Neural progenitor cell (in vitro differentiated cells): ENCODE measurements around the gene RALGAPB. TPM values are rescaled to one million over a fixed set of nuclear protein-coding genes. Genes with fewer than 3 reads are reported as not detected.

Source experiments
- DNase-seq: peaks from one replicate; pipeline ENCODE4 v3.0.0-alpha.2; 2016; ENCODE audit warnings: low spot score
- H2AFZ ChIP-seq: fragments of 200-600 bp; sonication (generic); replicated peaks from 2 replicates; pipeline ENCODE4 v1.6.1; 2016; ENCODE audit warnings: antibody characterized with exemption
- H3F3A ChIP-seq: fragments of 200-600 bp; sonication (generic); 2 replicates; pipeline ENCODE4 v1.6.1; 2016; ENCODE audit warnings: antibody characterized with exemption, low read depth
- H3K27ac ChIP-seq: fragments of 200-600 bp; sonication (generic); 2 replicates; pipeline ENCODE4 v1.5.1; 2016; ENCODE audit warnings: mild to moderate bottlenecking
- H3K27me3 ChIP-seq: fragments of 200-600 bp; sonication (generic); 2 replicates; pipeline ENCODE4 v1.6.1; 2016; ENCODE audit warnings: mild to moderate bottlenecking, moderate library complexity
- H3K36me3 ChIP-seq: fragments of 200-600 bp; sonication (generic); 2 replicates; pipeline ENCODE4 v1.5.1; 2016
- H3K4me1 ChIP-seq: fragments of 200-600 bp; sonication (generic); 2 replicates; pipeline ENCODE4 v1.6.1; 2016; ENCODE audit warnings: mixed run types
- H3K4me2 ChIP-seq: fragments of 200-600 bp; sonication (generic); 2 replicates; pipeline ENCODE4 v1.6.1; 2016
- H3K4me3 ChIP-seq: fragments of 200-600 bp; sonication (generic); 2 replicates; pipeline ENCODE4 v1.5.1; 2016
- H3K79me2 ChIP-seq: fragments of 200-600 bp; sonication (generic); 2 replicates; pipeline ENCODE4 v1.6.1; 2016; ENCODE audit warnings: low read depth
- H3K9ac ChIP-seq: fragments of 200-600 bp; sonication (generic); 2 replicates; pipeline ENCODE4 v1.6.1; 2016
- H3K9me3 ChIP-seq: fragments of 200-600 bp; sonication (generic); 2 replicates; pipeline ENCODE4 v1.5.1; 2016; ENCODE audit warnings: low read depth
- H4K20me1 ChIP-seq: fragments of 200-600 bp; sonication (generic); 2 replicates; pipeline ENCODE4 v1.6.1; 2016; ENCODE audit warnings: low read depth
- H3K27ac Mint-ChIP-seq: 3 replicates; pipeline ENCODE4 v1.8.0; 2021; ENCODE audit warnings: mixed read lengths
- H3K27me3 Mint-ChIP-seq: 2 replicates; pipeline ENCODE4 v1.8.0; 2022; ENCODE audit warnings: low read depth, mild to moderate bottlenecking, inconsistent platforms, moderate library complexity, mixed read lengths; ENCODE audit not compliant: insufficient read depth
- H3K36me3 Mint-ChIP-seq: 3 replicates; pipeline ENCODE4 v1.8.0; 2021; ENCODE audit warnings: mixed read lengths
- H3K4me1 Mint-ChIP-seq: 3 replicates; pipeline ENCODE4 v1.8.0; 2021; ENCODE audit warnings: mixed read lengths
- H3K4me3 Mint-ChIP-seq: 3 replicates; pipeline ENCODE4 v1.8.0; 2021; ENCODE audit warnings: mild to moderate bottlenecking, moderate library complexity, mixed read lengths
- H3K9me3 Mint-ChIP-seq: 3 replicates; pipeline ENCODE4 v1.8.0; 2020; ENCODE audit warnings: mixed read lengths
- EZH2 ChIP-seq: fragments of 200-600 bp; sonication (generic); IDR thresholded peaks from 2 replicates; pipeline ENCODE4 v1.6.1; 2017; ENCODE audit warnings: antibody characterized with exemption, mild to moderate bottlenecking, moderate library complexity
- EZH2phosphoT487 ChIP-seq: fragments of 200-600 bp; sonication (generic); IDR thresholded peaks from 2 replicates; pipeline ENCODE4 v1.6.1; 2017; ENCODE audit warnings: antibody characterized with exemption
- total RNA-seq: library from RNA; depleted of rRNA; stranded (reverse); fragments of >200 nt; gene quantifications from 2 replicates; pipeline ENCODE4 v1.2.3, GENCODE V29; 2015; ENCODE audit warnings: low replicate concordance
- TF ChIP-seq, protein P1 (sequence below): fragments of 200-600 bp; sonication (generic); IDR thresholded peaks from 2 replicates; pipeline ENCODE4 v1.5.1; 2017; ENCODE audit warnings: antibody characterized with exemption, mild to moderate bottlenecking

Gene RALGAPB
- total RNA-seq, 1 donor from 2014 or later = 39.1 TPM

DNA sequence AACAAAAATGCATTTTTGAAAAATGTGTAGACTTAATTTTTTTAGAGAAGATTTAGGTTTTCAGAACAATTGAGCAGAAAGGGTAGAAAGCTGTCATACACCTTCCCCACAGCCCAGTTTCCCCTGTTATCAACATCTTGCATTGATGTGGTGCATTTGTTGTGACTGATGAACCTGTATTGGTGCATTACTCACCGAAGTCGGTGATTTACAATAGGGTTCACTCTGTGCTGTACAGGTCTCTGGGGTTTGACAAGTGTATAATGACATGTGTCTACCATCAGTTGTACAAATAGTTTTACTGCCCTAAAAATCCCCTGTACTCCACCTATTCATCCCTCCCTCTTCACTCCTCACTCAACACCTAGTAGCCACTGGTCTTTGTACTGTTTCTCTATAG is 84.5 kb downstream of the RALGAPB start:
- DNase-seq = no peak
- no peaks in the 10 kb centered on the region for H4K20me1 ChIP-seq
- H3K27me3 ChIP-seq = no peaks in the 10 kb centered on the region
- no peak overlapping the region for H3K4me3 ChIP-seq
- H3K4me2 ChIP-seq = no peak overlapping the region
- H3K9ac ChIP-seq = no peak overlapping the region
- H3K4me3 Mint-ChIP-seq = no peak overlapping the region
- no peaks in the 10 kb centered on the region for H3K9me3 Mint-ChIP-seq
- TF ChIP-seq EZH2phosphoT487 (no peak), EZH2 (no peak)
- TF ChIP-seq, protein P1, sequence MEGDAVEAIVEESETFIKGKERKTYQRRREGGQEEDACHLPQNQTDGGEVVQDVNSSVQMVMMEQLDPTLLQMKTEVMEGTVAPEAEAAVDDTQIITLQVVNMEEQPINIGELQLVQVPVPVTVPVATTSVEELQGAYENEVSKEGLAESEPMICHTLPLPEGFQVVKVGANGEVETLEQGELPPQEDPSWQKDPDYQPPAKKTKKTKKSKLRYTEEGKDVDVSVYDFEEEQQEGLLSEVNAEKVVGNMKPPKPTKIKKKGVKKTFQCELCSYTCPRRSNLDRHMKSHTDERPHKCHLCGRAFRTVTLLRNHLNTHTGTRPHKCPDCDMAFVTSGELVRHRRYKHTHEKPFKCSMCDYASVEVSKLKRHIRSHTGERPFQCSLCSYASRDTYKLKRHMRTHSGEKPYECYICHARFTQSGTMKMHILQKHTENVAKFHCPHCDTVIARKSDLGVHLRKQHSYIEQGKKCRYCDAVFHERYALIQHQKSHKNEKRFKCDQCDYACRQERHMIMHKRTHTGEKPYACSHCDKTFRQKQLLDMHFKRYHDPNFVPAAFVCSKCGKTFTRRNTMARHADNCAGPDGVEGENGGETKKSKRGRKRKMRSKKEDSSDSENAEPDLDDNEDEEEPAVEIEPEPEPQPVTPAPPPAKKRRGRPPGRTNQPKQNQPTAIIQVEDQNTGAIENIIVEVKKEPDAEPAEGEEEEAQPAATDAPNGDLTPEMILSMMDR = no peak
- no peak overlapping the region for H3K27ac ChIP-seq
- H3K36me3 Mint-ChIP-seq = peaks cover 29% of the 10 kb centered on the region
- peaks cover 20% of the 10 kb centered on the region for H3K36me3 ChIP-seq
- H3F3A ChIP-seq = no peaks in the 10 kb centered on the region
- H2AFZ ChIP-seq = no peak overlapping the region
- H3K79me2 ChIP-seq = no peaks in the 10 kb centered on the region
- no peaks in the 10 kb centered on the region for H3K4me1 Mint-ChIP-seq
- H3K27me3 Mint-ChIP-seq = no peaks in the 10 kb centered on the region
- H3K27ac Mint-ChIP-seq = no peak overlapping the region
- H3K4me1 ChIP-seq = no peaks in the 10 kb centered on the region
- H3K9me3 ChIP-seq = no peaks in the 10 kb centered on the region

DNA sequence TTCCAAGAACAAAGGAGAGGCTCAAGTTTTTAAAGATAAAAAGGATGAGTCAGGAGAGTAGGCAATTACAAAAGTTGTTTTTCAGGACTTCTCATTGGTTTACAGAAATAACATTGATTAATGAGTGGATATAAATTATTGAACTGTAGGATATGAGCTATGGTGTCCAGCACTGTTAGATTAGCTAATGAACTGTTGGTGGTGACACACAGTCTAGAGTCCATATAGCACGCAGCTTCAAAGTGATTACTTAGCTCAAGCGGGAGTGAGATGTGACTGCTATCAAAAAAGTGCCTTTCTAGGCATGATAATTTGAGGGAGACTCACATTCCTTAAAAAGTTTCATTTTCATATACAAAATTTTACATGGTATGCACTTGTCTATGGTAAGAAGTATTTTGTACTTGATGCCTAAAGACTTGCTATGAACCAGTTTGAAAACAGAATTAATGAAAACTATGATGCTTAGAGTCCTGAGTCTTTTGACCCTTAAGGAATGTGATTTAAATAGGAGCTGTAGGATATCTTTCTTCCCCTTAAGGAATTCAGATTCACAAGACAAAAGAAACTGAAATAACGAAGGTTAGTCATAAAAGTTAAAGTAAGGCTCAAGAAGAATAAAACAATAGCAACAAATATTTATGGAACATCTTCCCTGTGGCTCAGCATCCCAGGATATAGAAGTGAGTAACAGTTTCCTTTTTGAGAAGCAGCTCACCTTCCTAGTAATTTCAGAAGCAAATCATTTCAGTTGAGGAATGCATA is 86.1 kb downstream of the RALGAPB start:
- Mint-ChIP-seq H3K36me3 (peaks cover 33% of the 10 kb centered on the region), H3K27me3 (no peaks in the 10 kb centered on the region), H3K27ac (no peak overlapping the region), H3K9me3 (no peaks in the 10 kb centered on the region), H3K4me3 (no peak overlapping the region), H3K4me1 (no peaks in the 10 kb centered on the region)
- no peaks in the 10 kb centered on the region for H4K20me1 ChIP-seq
- no peaks in the 10 kb centered on the region for H3F3A ChIP-seq
- H3K36me3 ChIP-seq = peaks cover 20% of the 10 kb centered on the region
- H3K4me2 ChIP-seq = no peak overlapping the region
- H3K4me3 ChIP-seq = no peak overlapping the region
- H3K27me3 ChIP-seq = no peaks in the 10 kb centered on the region
- H3K79me2 ChIP-seq = no peaks in the 10 kb centered on the region
- no peak overlapping the region for H2AFZ ChIP-seq
- TF ChIP-seq EZH2 = no peak
- TF ChIP-seq, protein P1 = no peak
- no peak for TF ChIP-seq EZH2phosphoT487
- DNase-seq = no peak
- no peaks in the 10 kb centered on the region for H3K9me3 ChIP-seq
- H3K27ac ChIP-seq = no peak overlapping the region
- H3K9ac ChIP-seq = no peak overlapping the region
- no peaks in the 10 kb centered on the region for H3K4me1 ChIP-seq

DNA sequence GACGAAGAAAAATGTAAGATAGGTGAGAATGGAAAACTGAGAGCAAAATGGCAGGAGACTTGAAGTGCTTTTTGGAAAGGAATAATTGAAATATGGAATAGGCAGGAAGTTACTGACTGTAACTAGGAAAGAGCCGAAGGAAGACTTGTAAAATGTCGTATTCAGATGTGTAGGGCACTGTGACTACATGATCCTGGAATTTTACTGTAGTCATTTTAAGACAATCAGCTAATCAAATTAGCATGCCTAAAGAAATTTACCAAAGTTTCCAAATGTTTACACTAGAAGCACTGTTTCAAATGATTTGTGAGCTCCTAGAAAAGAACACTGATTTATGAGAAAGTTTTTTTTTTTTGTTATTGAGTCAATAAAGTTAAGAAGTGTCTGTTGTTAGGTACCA is 87.1 kb downstream of the RALGAPB start:
- Histone ChIP-seq H2AFZ (no peak overlapping the region), H3K4me1 (no peaks in the 10 kb centered on the region), H3K79me2 (no peaks in the 10 kb centered on the region), H3K4me3 (no peak overlapping the region), H3K9me3 (no peaks in the 10 kb centered on the region), H3K9ac (no peak overlapping the region), H3K27me3 (no peaks in the 10 kb centered on the region), H3K36me3 (peaks cover 17% of the 10 kb centered on the region), H3K27ac (no peak overlapping the region), H4K20me1 (no peaks in the 10 kb centered on the region), H3F3A (no peaks in the 10 kb centered on the region), H3K4me2 (no peak overlapping the region)
- DNase-seq = no peak
- Mint-ChIP-seq H3K36me3 (peaks cover 29% of the 10 kb centered on the region), H3K4me3 (no peak overlapping the region), H3K27me3 (no peaks in the 10 kb centered on the region), H3K9me3 (no peaks in the 10 kb centered on the region), H3K4me1 (no peaks in the 10 kb centered on the region), H3K27ac (no peak overlapping the region)
- TF ChIP-seq EZH2 (no peak), EZH2phosphoT487 (no peak)
- TF ChIP-seq, protein P1 = no peak
